Activated B cell treated with CpG ODN at 0.5 μM for 24 hours (primary cell): Measurements from ENCODE around the gene RASSF8. TPM values are rescaled to one million over a fixed set of nuclear protein-coding genes. Genes with fewer than 3 reads are reported as not detected.

ENCODE experiments used
- ATAC-seq: fragments of 200-7000 bp; cut with Tn5 transposase; one replicate; pipeline ENCODE4 v1.10.0; 2021; ENCODE audit warnings: low read depth, mild to moderate bottlenecking, moderate library complexity
- CTCF ChIA-PET: fragments of 350-600 bp; sonication (Branson Sonifier 250); formaldehyde crosslinking; loops from one replicate; lab custom pipeline; 2021; ENCODE audit warnings: antibody characterized with exemption; lab: Charles Lee
- POLR2A ChIA-PET: fragments of 350-600 bp; sonication (Branson Sonifier 250); formaldehyde crosslinking; loops from one replicate; lab custom pipeline; 2021; ENCODE audit warnings: antibody characterized with exemption; lab: Charles Lee
- DNase-seq: peaks from one replicate; pipeline ENCODE4 v3.0.0; 2022
- H3K27ac Mint-ChIP-seq: one replicate; pipeline ENCODE4 v1.8.0; 2020; ENCODE audit warnings: mixed read lengths
- H3K27me3 Mint-ChIP-seq: one replicate; pipeline ENCODE4 v1.8.0; 2021; ENCODE audit warnings: mixed read lengths
- H3K36me3 Mint-ChIP-seq: one replicate; pipeline ENCODE4 v1.8.0; 2021; ENCODE audit warnings: low read depth, mixed read lengths
- H3K4me1 Mint-ChIP-seq: one replicate; pipeline ENCODE4 v1.8.0; 2021; ENCODE audit warnings: mixed read lengths
- H3K4me3 Mint-ChIP-seq: one replicate; pipeline ENCODE4 v1.8.0; 2020; ENCODE audit warnings: mild to moderate bottlenecking, mixed read lengths
- H3K9me3 Mint-ChIP-seq: one replicate; pipeline ENCODE4 v1.8.0; 2020; ENCODE audit warnings: mixed read lengths
- CTCF ChIP-seq: fragments of 200-600 bp; IDR thresholded peaks from one replicate; pipeline ENCODE4 v1.8.0; 2022; ENCODE audit warnings: antibody characterized with exemption, mild to moderate bottlenecking
- intact Hi-C: fragments of 100-400 bp; cut with micrococcal nuclease; formaldehyde crosslinking; loops from one replicate; pipeline ENCODE4 v1.15.1; 2024
- total RNA-seq: library from RNA; stranded (reverse); gene quantifications from 2 replicates; pipeline ENCODE4 v1.2.3, GENCODE V29; 2022

Gene RASSF8
- total RNA-seq, 1 donor from 2014 or later = 0.58 TPM

DNA sequence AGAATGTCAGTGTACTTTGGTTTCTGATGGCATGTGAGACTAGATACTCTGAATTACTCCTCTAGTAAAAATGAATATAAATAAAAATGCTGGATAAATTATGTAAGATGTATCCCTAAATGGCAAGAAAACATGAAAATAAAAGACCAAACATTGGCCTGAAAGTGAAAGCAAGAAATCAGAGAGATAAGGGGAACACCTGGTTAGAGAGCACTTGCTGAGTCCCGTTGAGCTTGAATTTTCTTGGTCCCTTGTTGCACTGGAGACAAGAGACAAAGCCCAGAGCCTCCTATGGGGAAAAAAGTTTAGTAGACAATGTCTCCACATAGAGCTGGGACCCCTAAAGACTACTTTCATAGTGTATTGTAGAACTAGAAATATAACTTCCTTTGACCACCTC is 23.9 kb downstream of the RASSF8 start:
- intact Hi-C loops = no loop called here
- H3K4me3 Mint-ChIP-seq = no peak overlapping the region
- TF ChIP-seq CTCF = no peak
- DNase-seq = no peak
- H3K27ac Mint-ChIP-seq = no peak overlapping the region
- peaks cover 7% of the 10 kb centered on the region for H3K27me3 Mint-ChIP-seq
- no peaks in the 10 kb centered on the region for H3K9me3 Mint-ChIP-seq
- ChIA-PET POLR2A (no interaction called here), CTCF (interaction anchor here (0.6 kb wide), 1 partner anchor 19 kb away, joined by 3 read pairs; no protein-coding TSS in a partner anchor)
- no peaks in the 10 kb centered on the region for H3K36me3 Mint-ChIP-seq
- ATAC-seq = no peak
- H3K4me1 Mint-ChIP-seq = no peaks in the 10 kb centered on the region

GRCh38 chr12:25983625-25984024 is 25.1 kb downstream of the RASSF8 start:
- ATAC-seq (no peak), DNase-seq (no peak)
- Mint-ChIP-seq H3K9me3 (no peaks in the 10 kb centered on the region), H3K4me3 (no peak overlapping the region), H3K4me1 (no peaks in the 10 kb centered on the region), H3K36me3 (no peaks in the 10 kb centered on the region), H3K27ac (no peak overlapping the region), H3K27me3 (peaks cover 5% of the 10 kb centered on the region)
- ChIA-PET POLR2A (no interaction called here), CTCF (no interaction called here)
- intact Hi-C loops = no loop called here
- no peak for TF ChIP-seq CTCF

GRCh38 chr12:25984759-25985158 is 26.3 kb downstream of the RASSF8 start:
- CTCF ChIA-PET = no interaction called here
- H3K27me3 Mint-ChIP-seq = no peaks in the 10 kb centered on the region
- no peaks in the 10 kb centered on the region for H3K9me3 Mint-ChIP-seq
- no peak overlapping the region for H3K27ac Mint-ChIP-seq
- H3K4me3 Mint-ChIP-seq = no peak overlapping the region
- intact Hi-C loops = no loop called here
- ATAC-seq (no peak), DNase-seq (no peak)
- POLR2A ChIA-PET = no interaction called here
- H3K36me3 Mint-ChIP-seq = no peaks in the 10 kb centered on the region
- no peak for TF ChIP-seq CTCF
- H3K4me1 Mint-ChIP-seq = no peaks in the 10 kb centered on the region

- no peak for DNase-seq
- Mint-ChIP-seq H3K9me3 (no peaks in the 10 kb centered on the region), H3K4me3 (no peak overlapping the region), H3K4me1 (no peaks in the 10 kb centered on the region), H3K36me3 (no peaks in the 10 kb centered on the region), H3K27me3 (no peaks in the 10 kb centered on the region), H3K27ac (no peak overlapping the region)
- ChIA-PET POLR2A (no interaction called here), CTCF (no interaction called here)
- intact Hi-C loops = no loop called here
- TF ChIP-seq CTCF = no peak
- ATAC-seq = no peak
Observed at GRCh38 chr12:25985316-25986175, 27.1 kb downstream of the RASSF8 start.

DNA sequence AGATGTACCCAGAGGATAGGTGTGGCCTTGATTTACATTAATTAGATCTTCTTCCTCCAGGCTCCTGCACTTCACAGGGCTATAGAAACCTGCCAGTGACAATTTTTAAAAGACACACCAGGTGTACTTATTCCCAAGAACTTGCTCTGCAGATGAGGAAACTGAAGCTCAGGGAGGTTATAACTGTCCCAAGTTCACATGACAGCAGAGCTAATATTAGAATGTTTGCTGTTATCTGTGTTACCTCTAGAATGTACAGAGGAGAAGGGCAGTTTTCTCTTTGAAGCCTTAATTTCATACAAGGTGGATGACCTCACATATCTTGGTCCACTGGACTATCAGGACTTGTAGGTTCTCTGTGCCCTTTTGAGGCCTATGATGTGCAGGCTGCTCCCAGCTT is 27.7 kb downstream of the RASSF8 start:
- H3K27ac Mint-ChIP-seq = no peak overlapping the region
- DNase-seq (no peak), ATAC-seq (no peak)
- H3K4me1 Mint-ChIP-seq = no peaks in the 10 kb centered on the region
- intact Hi-C loops = no loop called here
- TF ChIP-seq CTCF = no peak
- H3K27me3 Mint-ChIP-seq = no peaks in the 10 kb centered on the region
- ChIA-PET POLR2A (no interaction called here), CTCF (no interaction called here)
- no peaks in the 10 kb centered on the region for H3K9me3 Mint-ChIP-seq
- no peaks in the 10 kb centered on the region for H3K36me3 Mint-ChIP-seq
- H3K4me3 Mint-ChIP-seq = no peak overlapping the region
